Keratinocyte (primary cell): ENCODE measurements around the gene TMEM45B. TPM values are rescaled to one million over a fixed set of nuclear protein-coding genes. Genes with fewer than 3 reads are reported as not detected.
"Not testable (repeated sequence)": the region's sequence is repeated elsewhere in the genome, so short reads cannot be mapped to it uniquely, and the experiment has no call there.

Experiments used
- DNase-seq: peaks from one replicate; pipeline ENCODE4 v3.0.0-alpha.2; 2011; ENCODE audit warnings: low read depth, missing footprints, low spot score
- FAIRE-seq: peaks from 2 replicates; lab custom pipeline; 2011; peaks lifted over from hg19 to GRCh38; lab: Jason Lieb, UNC
- H2AFZ ChIP-seq: 2 replicates; pipeline ENCODE4 v1.6.0; 2012; ENCODE audit warnings: low read length, control low read depth, inconsistent platforms; ENCODE audit not compliant: control insufficient read depth
- H3K27ac ChIP-seq: 2 replicates; pipeline ENCODE4 v1.5.1; 2011; ENCODE audit warnings: low read length; ENCODE audit not compliant: control insufficient read depth, insufficient read depth
- H3K27me3 ChIP-seq: 3 replicates; pipeline ENCODE4 v1.6.0; 2011; ENCODE audit warnings: low read length; ENCODE audit not compliant: control insufficient read depth, insufficient read depth; ENCODE audit errors: extremely low read depth
- H3K36me3 ChIP-seq, 2 experiments: 2 replicates in 1 of 2; 3 replicates in 1 of 2; pipeline ENCODE4 v1.5.1; 2011; ENCODE audit warnings: low read length in 2 of 2, mild to moderate bottlenecking in 1 of 2; ENCODE audit not compliant: control insufficient read depth in 2 of 2, insufficient read depth in 2 of 2; ENCODE audit errors: extremely low read depth in 1 of 2
- H3K4me1 ChIP-seq: 3 replicates; pipeline ENCODE4 v1.5.1; 2011; ENCODE audit warnings: low read length; ENCODE audit not compliant: control insufficient read depth, insufficient read depth; ENCODE audit errors: extremely low read depth
- H3K4me2 ChIP-seq: 3 replicates; pipeline ENCODE4 v1.6.0; 2011; ENCODE audit warnings: low read depth, low read length; ENCODE audit not compliant: control insufficient read depth, insufficient read depth; ENCODE audit errors: extremely low read depth
- H3K4me3 ChIP-seq, 3 experiments: fragments of 200-600 bp in 1 of 3; sonication (generic) in 1 of 3; 2 replicates in 2 of 3; 3 replicates in 1 of 3; pipeline ENCODE4 v1.5.1; 2011 to 2016; ENCODE audit warnings: low read length in 3 of 3, mild to moderate bottlenecking in 3 of 3, control low read depth in 2 of 3, inconsistent platforms in 1 of 3, low read depth in 1 of 3, mixed read lengths in 1 of 3, mixed run types in 1 of 3, moderate library complexity in 1 of 3; ENCODE audit not compliant: control insufficient read depth in 2 of 3, insufficient read depth in 2 of 3; ENCODE audit errors: extremely low read depth in 1 of 3
- H3K79me2 ChIP-seq: 2 replicates; pipeline ENCODE4 v1.6.0; 2012; ENCODE audit warnings: low read length; ENCODE audit not compliant: control insufficient read depth, insufficient read depth
- H3K9ac ChIP-seq: 3 replicates; pipeline ENCODE4 v1.6.0; 2011; ENCODE audit warnings: low read length; ENCODE audit not compliant: control insufficient read depth, insufficient read depth; ENCODE audit errors: extremely low read depth
- H3K9me1 ChIP-seq: 3 replicates; pipeline ENCODE4 v1.6.0; 2011; ENCODE audit warnings: low read length; ENCODE audit not compliant: control insufficient read depth, insufficient read depth; ENCODE audit errors: extremely low read depth
- H3K9me3 ChIP-seq: 2 replicates; pipeline ENCODE4 v1.5.1; 2012; ENCODE audit warnings: low read depth, low read length; ENCODE audit not compliant: control insufficient read depth
- H4K20me1 ChIP-seq: 3 replicates; pipeline ENCODE4 v1.6.0; 2011; ENCODE audit warnings: low read length; ENCODE audit not compliant: control insufficient read depth, insufficient read depth; ENCODE audit errors: extremely low read depth
- EZH2 ChIP-seq: IDR thresholded peaks from one replicate; pipeline ENCODE4 v1.6.1; 2012; ENCODE audit warnings: inconsistent platforms, mild to moderate bottlenecking, low read length, moderate library complexity
- dilution Hi-C: fragments of 300-500 bp; cut with MboI; formaldehyde crosslinking; loops from one replicate; pipeline ENCODE4 v1.7.0; 2020; ENCODE audit warnings: low sequenced_read_pairs; ENCODE audit not compliant: extremely low pct_ligation_motif_present
- polyA plus RNA-seq, 5 experiments: library from polyadenylated mRNA; depleted of rRNA in 3 of 5; stranded (reverse) in 3 of 5; stranded (forward) in 1 of 5; unstranded in 1 of 5; fragments of >200 nt; gene quantifications; 1 replicate in 1 of 5; 2 replicates in 3 of 5; 3 replicates in 1 of 5; pipeline versions ENCODE4 v1.2.1 to v1.2.3, GENCODE V29; 2011 to 2012; ENCODE audit warnings: missing spikeins in 2 of 5, low read depth in 1 of 5, low replicate concordance in 1 of 5
- TF ChIP-seq, protein P1 (sequence below), 3 experiments: IDR thresholded peaks in 1 of 3; conservative IDR thresholded peaks in 1 of 3; optimal IDR thresholded peaks in 1 of 3; 2 replicates in 2 of 3; 3 replicates in 1 of 3; pipeline versions ENCODE3 to v1.5.1; 2011; ENCODE audit warnings: low read length in 3 of 3, mild to moderate bottlenecking in 3 of 3, moderate library complexity in 2 of 3, control low read depth in 1 of 3, inconsistent platforms in 1 of 3; ENCODE audit not compliant: insufficient read depth in 2 of 3; ENCODE audit errors: extremely low read depth in 1 of 3

Gene TMEM45B
- polyA plus RNA-seq, 1 donor (not counting 4 experiments of a cell fraction or from before 2014, with no cell fraction given), result 2.6 TPM

DNA sequence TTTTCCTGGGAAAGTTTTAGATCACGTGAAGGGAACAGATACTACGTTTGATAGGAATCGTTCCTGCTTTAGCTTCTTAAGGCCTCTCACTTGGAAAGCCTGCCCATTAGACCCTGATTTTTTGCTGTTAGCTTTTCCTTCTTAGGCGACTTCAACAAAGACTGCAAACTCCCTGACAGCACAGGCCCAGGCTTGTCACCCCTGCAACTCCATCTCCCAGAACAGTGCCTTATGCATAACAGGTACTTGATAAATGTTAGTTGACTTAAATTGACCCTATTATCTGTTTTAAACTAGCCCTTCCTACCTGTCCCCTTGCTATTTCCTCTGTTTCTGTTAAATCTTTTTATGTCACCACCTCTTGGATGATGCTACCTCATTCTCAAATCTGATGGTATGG lies 7.6 kb downstream of the TMEM45B start:
- H3K9ac ChIP-seq, H3K36me3 ChIP-seq, H3K4me3 ChIP-seq, H4K20me1 ChIP-seq, dilution Hi-C loops, H3K9me3 ChIP-seq, H3K79me2 ChIP-seq, DNase-seq, H3K9me1 ChIP-seq, H3K27me3 ChIP-seq: not testable (repeated sequence)
- H3K4me2 ChIP-seq, result peak overlapping the region; percentile 35
- peaks cover 52% of the 10 kb centered on the region for H3K4me1 ChIP-seq
- FAIRE-seq, result peak; percentile 95
- H3K27ac ChIP-seq, result peak overlapping the region; percentile 15
- H2AFZ ChIP-seq, result peak overlapping the region; percentile 68

DNA sequence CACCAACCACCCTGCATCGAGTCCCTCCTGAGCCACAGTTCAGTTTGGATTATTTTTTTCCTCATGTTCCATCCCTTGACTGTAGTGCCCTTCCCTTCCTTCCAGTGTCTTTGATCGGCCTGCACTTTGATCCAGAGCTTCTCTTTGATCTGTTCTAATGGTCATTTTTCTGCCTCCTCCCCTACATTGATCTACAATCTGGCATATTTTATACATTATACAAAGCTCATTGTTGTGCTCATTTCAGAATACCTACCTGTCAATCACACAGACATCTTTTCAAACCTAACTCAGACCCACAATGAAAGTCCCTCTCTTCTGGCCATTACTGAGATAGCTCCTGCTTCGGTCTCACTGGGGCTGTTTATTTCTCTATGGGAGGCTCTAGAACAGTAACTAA lies 8.2 kb downstream of the TMEM45B start:
- H3K9ac ChIP-seq, H3K27me3 ChIP-seq, H4K20me1 ChIP-seq, dilution Hi-C loops, H3K36me3 ChIP-seq, H3K79me2 ChIP-seq, H3K4me2 ChIP-seq, H3K9me1 ChIP-seq, H2AFZ ChIP-seq, H3K9me3 ChIP-seq, DNase-seq, H3K4me3 ChIP-seq: not testable (repeated sequence)
- Histone ChIP-seq H3K27ac (peak overlapping the region; percentile 13), H3K4me1 (peaks cover 56% of the 10 kb centered on the region)
- FAIRE-seq, result peak; percentile 78

DNA sequence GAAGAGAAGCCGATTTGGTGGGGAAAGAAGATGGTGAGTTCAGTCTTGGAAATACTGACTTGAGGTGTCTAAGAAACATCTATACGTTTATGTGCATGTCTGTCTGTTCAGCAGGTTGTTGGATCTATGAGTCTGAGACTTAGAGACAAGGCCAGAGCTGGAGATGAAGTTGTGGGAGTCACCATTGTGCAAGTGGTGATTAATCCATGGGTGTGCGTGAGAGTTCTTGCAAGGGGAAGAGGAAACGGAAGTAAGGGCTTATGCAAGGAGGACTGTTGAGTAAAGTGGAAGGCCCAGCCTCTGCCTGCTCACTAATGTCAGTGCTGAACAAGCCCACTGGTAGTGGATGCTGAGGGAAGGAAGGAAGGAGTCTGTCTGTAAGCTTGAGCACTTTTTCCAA lies 9.7 kb downstream of the TMEM45B start:
- Histone ChIP-seq H3K4me2 (no peak overlapping the region), H2AFZ (peak overlapping the region; percentile 15), H3K4me1 (peaks cover 58% of the 10 kb centered on the region), H3K27ac (peak overlapping the region; percentile 73), H3K9me1 (no peaks in the 10 kb centered on the region), H3K27me3 (no peaks in the 10 kb centered on the region), H3K36me3 (no peaks in the 10 kb centered on the region), H3K4me3 (no peak overlapping the region), H4K20me1 (no peaks in the 10 kb centered on the region), H3K79me2 (no peaks in the 10 kb centered on the region), H3K9ac (no peak overlapping the region), H3K9me3 (no peaks in the 10 kb centered on the region)
- peak; percentile 77 for DNase-seq
- peak; percentile 91 for FAIRE-seq
- TF ChIP-seq, protein P1, sequence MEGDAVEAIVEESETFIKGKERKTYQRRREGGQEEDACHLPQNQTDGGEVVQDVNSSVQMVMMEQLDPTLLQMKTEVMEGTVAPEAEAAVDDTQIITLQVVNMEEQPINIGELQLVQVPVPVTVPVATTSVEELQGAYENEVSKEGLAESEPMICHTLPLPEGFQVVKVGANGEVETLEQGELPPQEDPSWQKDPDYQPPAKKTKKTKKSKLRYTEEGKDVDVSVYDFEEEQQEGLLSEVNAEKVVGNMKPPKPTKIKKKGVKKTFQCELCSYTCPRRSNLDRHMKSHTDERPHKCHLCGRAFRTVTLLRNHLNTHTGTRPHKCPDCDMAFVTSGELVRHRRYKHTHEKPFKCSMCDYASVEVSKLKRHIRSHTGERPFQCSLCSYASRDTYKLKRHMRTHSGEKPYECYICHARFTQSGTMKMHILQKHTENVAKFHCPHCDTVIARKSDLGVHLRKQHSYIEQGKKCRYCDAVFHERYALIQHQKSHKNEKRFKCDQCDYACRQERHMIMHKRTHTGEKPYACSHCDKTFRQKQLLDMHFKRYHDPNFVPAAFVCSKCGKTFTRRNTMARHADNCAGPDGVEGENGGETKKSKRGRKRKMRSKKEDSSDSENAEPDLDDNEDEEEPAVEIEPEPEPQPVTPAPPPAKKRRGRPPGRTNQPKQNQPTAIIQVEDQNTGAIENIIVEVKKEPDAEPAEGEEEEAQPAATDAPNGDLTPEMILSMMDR (optimal IDR thresholded peaks at IDR 0.05 in 1 of 3, IDR thresholded peaks at IDR 0.05 in 1 of 3, conservative IDR thresholded peaks at IDR 0.05 in 1 of 3; ENCODE audit: extremely low read depth in 1 of 3, insufficient read depth in 2 of 3, low read length in 3 of 3), result no peak
- no peak for TF ChIP-seq EZH2
- dilution Hi-C loops, result no loop called here
